Lower leg skin (tissue), 3 donors: ENCODE measurements around the gene TRPM3.

Experiments used
- CTCF ChIP-seq, 3 donors: fragments of 450-650 bp; IDR thresholded peaks; one replicate each; pipeline ENCODE4 v1.5.1; 2016; ENCODE audit warnings: antibody characterized with exemption in 3 of 3, mild to moderate bottlenecking in 3 of 3, moderate library complexity in 2 of 3
- POLR2A ChIP-seq, 2 donors: fragments of 450-650 bp; IDR thresholded peaks; one replicate each; pipeline ENCODE4 v1.6.1; 2016 to 2017; ENCODE audit warnings: antibody characterized with exemption in 2 of 2, mild to moderate bottlenecking in 1 of 2, moderate library complexity in 1 of 2

- no peak for TF ChIP-seq CTCF (IDR thresholded peaks at IDR 0.05)
- no peak for TF ChIP-seq POLR2A (IDR thresholded peaks at IDR 0.05)
These were observed 167.3 kb downstream of the TRPM3 start for GRCh38 chr9:70954126-70954525.
